Central memory CD8-positive, alpha-beta T cell (primary cell): ENCODE results near the gene KCTD3.

Experiments used
- ATAC-seq: fragments of 150-1000 bp; cut with Tn5 transposase; replicated peaks from 2 replicates; pipeline ENCODE4 v1.10.0; 2022; ENCODE audit warnings: mild to moderate bottlenecking, moderate FRiP score, moderate number of reproducible peaks; ENCODE audit not compliant: poor library complexity, severe bottlenecking; ENCODE audit errors: extremely low read depth
- DNase-seq, 2 donors: peaks; one replicate each; pipeline ENCODE4 v3.0.0; 2021; ENCODE audit warnings: low spot score in 2 of 2
- H3K27ac Mint-ChIP-seq: one replicate; pipeline ENCODE4 v1.8.0; 2022; ENCODE audit warnings: low read depth, mild to moderate bottlenecking, moderate library complexity, mixed read lengths
- H3K27me3 Mint-ChIP-seq: one replicate; pipeline ENCODE4 v1.8.0; 2022; ENCODE audit warnings: mixed read lengths
- H3K36me3 Mint-ChIP-seq: one replicate; pipeline ENCODE4 v1.8.0; 2022; ENCODE audit warnings: mild to moderate bottlenecking, moderate library complexity, mixed read lengths; ENCODE audit not compliant: insufficient read depth
- H3K4me1 Mint-ChIP-seq: one replicate; pipeline ENCODE4 v1.8.0; 2022; ENCODE audit warnings: mixed read lengths
- H3K4me3 Mint-ChIP-seq: one replicate; pipeline ENCODE4 v1.8.0; 2022; ENCODE audit warnings: mild to moderate bottlenecking, moderate library complexity, mixed read lengths
- H3K9me3 Mint-ChIP-seq: one replicate; pipeline ENCODE4 v1.8.0; 2022; ENCODE audit warnings: mixed read lengths

Gene KCTD3

GRCh38 chr1:215652371-215652770 lies 85.3 kb downstream of the KCTD3 start:
- ATAC-seq (no peak), DNase-seq (no peak)
- H3K36me3 Mint-ChIP-seq = no peaks in the 10 kb centered on the region
- H3K4me3 Mint-ChIP-seq = no peak overlapping the region
- no peaks in the 10 kb centered on the region for H3K27me3 Mint-ChIP-seq
- H3K9me3 Mint-ChIP-seq = peaks cover 6% of the 10 kb centered on the region
- H3K27ac Mint-ChIP-seq = no peak overlapping the region
- H3K4me1 Mint-ChIP-seq = no peaks in the 10 kb centered on the region

GRCh38 chr1:215657047-215657446 lies 89.9 kb downstream of the KCTD3 start:
- no peaks in the 10 kb centered on the region for H3K9me3 Mint-ChIP-seq
- H3K4me1 Mint-ChIP-seq = no peaks in the 10 kb centered on the region
- no peak for ATAC-seq
- H3K36me3 Mint-ChIP-seq = no peaks in the 10 kb centered on the region
- H3K27me3 Mint-ChIP-seq = no peaks in the 10 kb centered on the region
- DNase-seq = no peak
- no peak overlapping the region for H3K4me3 Mint-ChIP-seq
- no peak overlapping the region for H3K27ac Mint-ChIP-seq

DNA sequence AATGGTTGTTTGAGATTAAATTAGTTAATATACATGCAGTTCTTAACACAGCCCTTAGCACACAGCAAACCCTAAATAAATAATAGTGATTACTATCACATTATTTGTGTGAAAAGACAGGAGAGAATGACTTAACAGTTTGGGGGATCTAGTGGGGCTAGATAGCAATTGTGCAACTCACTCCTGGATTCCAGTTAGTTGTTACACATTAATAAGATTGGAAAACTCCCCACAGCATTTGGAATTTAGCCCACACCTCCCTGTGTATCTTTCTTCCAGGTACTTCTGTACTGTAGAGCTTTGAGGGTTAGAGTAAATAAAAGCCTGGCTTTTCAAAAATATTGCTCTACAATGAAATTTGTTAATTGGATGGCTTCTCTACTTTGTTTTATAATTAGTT lies 93.2 kb downstream of the KCTD3 start:
- DNase-seq = no peak
- Mint-ChIP-seq H3K27me3 (no peaks in the 10 kb centered on the region), H3K27ac (no peak overlapping the region), H3K4me3 (no peak overlapping the region), H3K4me1 (no peaks in the 10 kb centered on the region), H3K9me3 (peaks cover 6% of the 10 kb centered on the region), H3K36me3 (no peaks in the 10 kb centered on the region)
- ATAC-seq = no peak

- no peaks in the 10 kb centered on the region for H3K4me1 Mint-ChIP-seq
- ATAC-seq (no peak), DNase-seq (no peak)
- H3K36me3 Mint-ChIP-seq = no peaks in the 10 kb centered on the region
- no peaks in the 10 kb centered on the region for H3K27me3 Mint-ChIP-seq
- H3K27ac Mint-ChIP-seq = no peak overlapping the region
- H3K4me3 Mint-ChIP-seq = no peak overlapping the region
- peaks cover 6% of the 10 kb centered on the region for H3K9me3 Mint-ChIP-seq
Measured at GRCh38 chr1:215661033-215661432, 93.9 kb downstream of the KCTD3 start.

- Mint-ChIP-seq H3K4me1 (no peaks in the 10 kb centered on the region), H3K9me3 (peaks cover 6% of the 10 kb centered on the region), H3K36me3 (no peaks in the 10 kb centered on the region), H3K4me3 (no peak overlapping the region), H3K27ac (no peak overlapping the region), H3K27me3 (no peaks in the 10 kb centered on the region)
- ATAC-seq = no peak
- no peak for DNase-seq
Measured at GRCh38 chr1:215665215-215665614, 98.1 kb downstream of the KCTD3 start.

- DNase-seq = no peak
- H3K27ac Mint-ChIP-seq = no peak overlapping the region
- no peaks in the 10 kb centered on the region for H3K4me1 Mint-ChIP-seq
- no peak overlapping the region for H3K4me3 Mint-ChIP-seq
- H3K27me3 Mint-ChIP-seq = no peaks in the 10 kb centered on the region
- no peak for ATAC-seq
- peaks cover 12% of the 10 kb centered on the region for H3K9me3 Mint-ChIP-seq
- no peaks in the 10 kb centered on the region for H3K36me3 Mint-ChIP-seq
Measured at GRCh38 chr1:215667761-215668160, 100.7 kb downstream of the KCTD3 start.

DNA sequence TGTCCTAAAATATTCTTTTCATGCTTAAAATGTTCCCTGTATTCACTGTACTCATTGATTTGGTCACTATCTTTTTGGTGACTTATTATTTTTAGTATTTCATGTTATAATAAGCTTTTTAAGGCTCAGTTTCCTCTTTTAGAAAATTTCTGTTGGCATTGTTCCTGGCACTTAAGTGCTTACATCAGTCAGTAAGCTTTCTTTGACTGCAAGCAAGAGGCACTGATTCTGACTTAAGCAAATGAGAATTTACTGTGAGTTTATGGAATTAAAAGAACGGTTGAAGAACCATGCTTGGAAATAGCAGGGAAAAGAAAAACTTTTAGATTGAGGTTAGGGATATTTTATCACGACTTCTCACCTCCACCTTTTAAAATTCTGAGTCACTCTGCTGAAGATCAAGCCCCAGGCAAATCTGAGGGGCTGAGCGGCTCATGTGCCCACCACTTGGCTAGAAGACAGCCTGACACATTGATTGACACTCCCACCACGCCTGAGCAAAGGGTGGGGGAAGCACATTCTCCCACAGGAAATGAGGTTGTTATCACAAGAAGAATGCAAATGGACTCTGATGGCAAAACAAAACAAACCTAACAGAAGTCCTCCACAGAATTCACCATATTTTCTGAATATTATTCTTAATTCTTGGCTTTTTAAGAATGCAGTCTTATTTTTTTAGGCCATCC lies 102.8 kb downstream of the KCTD3 start:
- Mint-ChIP-seq H3K9me3 (peaks cover 7% of the 10 kb centered on the region), H3K36me3 (no peaks in the 10 kb centered on the region), H3K27ac (no peak overlapping the region), H3K4me3 (no peak overlapping the region), H3K4me1 (no peaks in the 10 kb centered on the region), H3K27me3 (no peaks in the 10 kb centered on the region)
- DNase-seq (no peak), ATAC-seq (no peak)
